Activated T-helper 9 cell treated with anti-CD3 and anti-CD28 coated beads, Interleukin-2, amount 50 U/mL, for 16 hours (primary cell): ENCODE measurements around the gene MED12.
A peak's percentile ranks its signal among the peaks of the same experiment; 100 is the strongest.

Experiments used
- DNase-seq: peaks from one replicate; pipeline ENCODE4 v3.0.0-alpha.2; 2020; ENCODE audit warnings: low read depth

The MED12 gene

DNA sequence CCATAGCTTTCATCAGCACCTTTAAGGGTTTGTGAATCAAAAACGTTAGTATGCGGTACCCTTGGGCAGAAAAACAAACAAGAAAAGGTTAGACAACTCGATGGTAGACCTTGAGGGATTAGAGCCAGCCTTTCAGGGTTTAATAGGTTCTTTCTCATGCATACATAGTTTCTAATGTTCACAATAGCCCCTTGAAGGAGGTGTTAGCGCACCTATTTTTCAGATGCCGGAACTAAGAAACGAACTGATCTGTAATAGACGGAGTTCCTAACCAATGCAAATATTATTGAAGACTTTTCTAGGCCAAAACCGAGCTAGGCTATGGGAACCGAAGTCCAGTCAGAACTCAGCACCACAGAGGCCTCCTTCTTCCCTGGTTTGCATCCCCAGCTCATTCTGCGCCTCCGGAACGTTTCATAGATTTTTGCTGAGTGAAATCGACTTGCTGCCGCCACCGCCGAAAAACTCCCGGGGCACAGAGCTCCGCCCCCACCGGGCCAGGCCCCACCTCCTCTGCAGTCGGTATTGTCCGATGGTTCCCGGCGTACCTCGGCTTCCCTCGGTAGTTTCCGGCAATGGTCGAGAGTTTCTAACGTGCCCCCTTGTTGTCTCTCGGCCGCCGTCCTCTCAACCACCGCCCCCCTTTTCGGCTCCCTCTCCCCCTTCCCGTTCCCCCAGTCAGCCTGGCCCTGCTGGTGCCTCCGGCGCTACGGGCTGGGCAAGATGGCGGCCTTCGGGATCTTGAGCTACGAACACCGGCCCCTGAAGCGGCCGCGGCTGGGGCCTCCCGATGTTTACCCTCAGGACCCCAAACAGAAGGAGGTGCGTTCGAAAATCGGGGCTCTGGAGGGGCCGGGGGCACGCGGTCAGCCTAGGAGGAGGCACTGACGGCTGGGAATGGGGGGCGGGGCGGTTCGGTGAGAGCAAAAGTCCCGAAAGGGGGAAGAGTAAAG lies at the start of gene MED12:
TSS of gene MED12 (plus strand) at position 565 of the 953 bp plus-strand sequence. CDS start at position 724, 159 bp downstream.
- DNase-seq: peak; percentile 65

DNA sequence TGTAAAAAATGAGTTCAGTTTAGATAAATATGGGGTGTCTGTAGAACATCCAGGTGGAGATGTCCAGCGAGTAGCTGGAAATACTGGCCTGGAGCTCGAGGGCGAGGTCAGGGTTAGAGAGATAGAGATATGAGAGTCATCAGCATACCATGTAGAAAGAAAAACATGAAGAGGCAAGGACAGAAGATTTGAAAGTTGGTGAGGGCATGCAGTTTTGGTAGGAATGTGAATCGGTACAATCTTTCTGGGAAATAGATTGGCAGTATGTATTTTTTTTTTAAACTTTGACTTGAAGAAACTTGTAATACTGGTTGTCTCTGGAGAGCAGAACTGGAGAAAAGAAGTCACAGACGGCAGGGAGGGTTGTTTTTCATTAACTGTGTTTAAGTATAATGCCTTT lies 47.9 kb upstream of the MED12 start:
- DNase-seq: no peak

DNA sequence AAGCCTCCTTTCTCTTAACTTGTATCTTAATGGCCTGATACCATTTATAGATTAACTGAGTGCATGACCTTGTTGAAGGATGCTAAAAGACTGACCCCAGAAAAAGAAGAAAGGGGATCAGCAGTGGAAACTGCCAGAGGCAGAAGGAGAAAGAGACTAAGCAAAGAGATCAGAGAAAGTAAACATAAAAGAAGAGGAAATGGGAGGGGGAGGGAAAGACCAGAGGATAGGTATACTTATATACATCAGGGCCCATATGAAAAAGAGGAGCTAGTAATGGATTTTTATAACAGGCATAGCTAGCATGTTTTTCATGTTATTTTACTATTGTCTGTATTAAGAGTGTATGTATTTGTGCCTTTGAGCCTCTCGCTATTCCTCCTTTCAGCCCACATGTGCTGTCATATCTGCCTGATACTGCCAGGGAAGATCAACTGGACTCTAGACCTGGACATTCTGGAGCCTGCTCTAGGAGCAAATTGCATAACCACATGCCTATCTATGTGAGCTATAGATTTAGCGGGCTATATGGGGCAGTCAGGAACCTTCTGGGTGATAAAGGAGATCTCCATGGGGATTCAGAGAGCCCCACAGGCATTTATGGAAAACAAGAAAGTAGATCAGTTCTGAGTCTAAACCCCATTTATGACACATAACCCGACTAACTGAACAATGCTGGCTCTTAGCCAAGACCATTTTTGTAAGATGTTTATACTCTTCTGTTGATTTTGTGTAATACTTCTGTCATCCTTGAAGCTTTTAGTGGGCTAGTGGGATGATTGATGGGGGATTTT lies 36.9 kb upstream of the MED12 start:
- DNase-seq: no peak

DNA sequence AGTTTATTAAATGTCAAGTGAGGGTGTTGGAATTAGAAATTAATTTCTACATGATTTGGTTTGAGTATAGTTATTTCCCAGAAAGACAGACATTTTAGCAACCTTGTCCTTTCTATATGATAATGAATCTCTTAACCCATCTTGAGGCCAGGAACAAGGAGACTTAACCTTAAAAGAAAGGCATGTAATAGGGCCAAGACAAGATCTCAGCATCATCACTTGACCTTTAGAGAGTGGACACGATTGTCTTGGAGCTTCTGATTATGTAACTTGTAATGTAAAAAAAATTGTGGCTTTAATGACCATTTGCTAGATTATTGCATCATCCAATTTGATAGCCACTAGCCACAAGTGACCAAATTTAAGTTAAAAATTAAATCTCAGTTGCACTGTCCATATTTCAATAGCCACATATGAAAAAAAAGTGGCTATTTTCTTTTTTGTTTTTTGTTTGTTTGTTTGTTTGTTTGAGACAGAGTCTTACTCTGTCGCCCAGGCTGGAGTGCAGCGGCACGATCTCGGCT lies 36.2 kb upstream of the MED12 start:
- DNase-seq: no peak

DNA sequence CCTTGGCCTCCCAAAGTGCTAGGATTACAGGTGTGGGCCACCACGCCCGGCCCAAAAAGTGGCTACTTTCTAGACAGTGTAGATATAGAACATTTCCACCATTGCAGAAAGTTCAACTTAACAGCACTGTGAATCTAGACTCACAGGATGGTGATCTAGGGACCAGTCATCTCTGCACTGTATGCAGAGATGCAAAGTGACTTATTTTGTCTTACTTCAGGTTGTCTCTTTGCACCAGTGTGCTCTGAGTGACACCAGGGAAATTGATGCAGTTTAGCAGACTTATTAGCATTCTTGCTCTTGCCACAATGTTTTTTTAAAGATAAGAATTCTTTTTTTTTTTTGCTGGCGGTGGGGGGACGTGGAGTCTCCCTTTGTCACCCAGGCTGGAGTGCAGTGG lies 35.6 kb upstream of the MED12 start:
- DNase-seq: no peak

DNA sequence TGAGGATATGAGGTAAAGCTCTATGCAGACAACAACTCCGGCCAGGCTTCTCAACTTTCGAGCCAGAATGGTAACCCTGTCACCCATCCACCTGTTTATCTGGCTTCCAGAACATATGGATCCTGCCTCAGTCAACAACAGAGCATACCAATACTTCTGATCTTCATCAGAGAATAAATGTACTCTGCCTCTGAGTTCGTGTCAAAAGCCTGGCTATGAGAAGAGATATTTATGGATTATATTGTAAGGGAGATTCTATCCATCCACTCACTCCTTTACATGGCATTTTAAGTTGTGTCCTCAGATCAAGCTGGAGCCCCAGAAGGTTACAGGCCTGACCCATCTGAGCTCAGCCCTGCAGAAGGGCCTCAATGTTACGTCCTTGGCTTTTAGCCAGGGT lies 32.5 kb upstream of the MED12 start:
- DNase-seq: no peak

DNA sequence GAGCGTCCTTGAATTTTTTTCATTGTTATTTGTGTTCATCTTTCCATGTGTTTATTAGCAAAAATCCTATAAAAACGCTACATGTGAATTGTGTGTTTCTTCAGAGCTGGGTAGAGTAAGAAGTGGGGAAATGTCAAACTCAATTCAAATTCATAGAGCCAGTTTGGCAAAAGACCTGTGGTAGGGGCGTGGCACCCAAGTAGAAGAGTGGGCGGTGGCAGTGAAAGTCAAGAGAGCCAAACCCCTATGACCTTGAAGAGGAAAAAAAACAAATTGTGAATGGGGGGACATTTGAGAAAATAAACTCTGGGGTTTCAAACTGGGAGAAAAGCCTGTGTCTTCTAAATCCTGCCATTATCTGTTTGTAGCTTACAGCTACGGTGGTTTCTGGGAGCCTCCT lies 27.1 kb upstream of the MED12 start:
- no peak for DNase-seq

DNA sequence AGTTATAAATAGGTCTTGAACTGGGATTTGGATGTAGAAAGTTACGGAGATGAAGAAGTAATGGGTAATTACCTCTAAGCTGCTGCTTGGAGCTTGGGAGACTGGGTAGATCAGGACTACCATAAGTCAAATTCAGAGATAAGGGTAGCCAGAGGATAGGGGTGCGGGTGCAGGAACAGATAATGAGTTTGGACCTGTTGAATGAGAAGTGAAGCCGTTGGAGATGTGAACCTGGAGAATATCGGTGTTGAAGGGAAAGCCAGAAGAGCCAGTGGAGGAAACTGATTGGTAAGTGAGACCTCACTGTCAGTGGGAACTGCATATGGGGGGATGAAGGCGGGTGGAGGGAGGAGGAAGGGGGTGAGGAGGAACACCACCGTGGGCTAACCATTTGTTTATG lies 23.4 kb upstream of the MED12 start:
- no peak for DNase-seq

DNA sequence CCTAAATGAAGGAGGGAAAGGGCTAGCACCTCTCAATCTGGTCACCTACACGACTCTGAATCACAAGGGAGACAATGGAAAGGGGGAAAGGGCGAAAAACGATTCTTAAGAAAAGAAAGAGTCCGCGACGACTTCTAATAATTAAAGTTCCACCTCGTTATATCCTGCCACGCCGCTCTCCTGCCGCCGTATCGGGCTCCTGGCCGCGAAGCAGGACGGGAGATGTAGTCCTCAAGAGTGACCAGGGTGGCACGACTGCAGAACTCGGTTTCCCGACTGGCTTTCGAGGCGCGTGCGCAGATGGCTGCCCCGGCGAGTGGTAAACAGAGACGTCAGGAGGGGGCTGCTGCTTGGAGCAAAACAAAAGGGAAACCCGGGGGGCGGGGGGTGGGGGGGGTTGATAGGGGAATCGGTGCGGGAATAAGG lies 22.8 kb upstream of the MED12 start, which contains the start of gene FOXO4:
TSS of gene FOXO4 (plus strand) at position 297 of the 426 bp plus-strand sequence. CDS start 678 bp downstream, outside the sequence.
- peak; percentile 82 for DNase-seq

DNA sequence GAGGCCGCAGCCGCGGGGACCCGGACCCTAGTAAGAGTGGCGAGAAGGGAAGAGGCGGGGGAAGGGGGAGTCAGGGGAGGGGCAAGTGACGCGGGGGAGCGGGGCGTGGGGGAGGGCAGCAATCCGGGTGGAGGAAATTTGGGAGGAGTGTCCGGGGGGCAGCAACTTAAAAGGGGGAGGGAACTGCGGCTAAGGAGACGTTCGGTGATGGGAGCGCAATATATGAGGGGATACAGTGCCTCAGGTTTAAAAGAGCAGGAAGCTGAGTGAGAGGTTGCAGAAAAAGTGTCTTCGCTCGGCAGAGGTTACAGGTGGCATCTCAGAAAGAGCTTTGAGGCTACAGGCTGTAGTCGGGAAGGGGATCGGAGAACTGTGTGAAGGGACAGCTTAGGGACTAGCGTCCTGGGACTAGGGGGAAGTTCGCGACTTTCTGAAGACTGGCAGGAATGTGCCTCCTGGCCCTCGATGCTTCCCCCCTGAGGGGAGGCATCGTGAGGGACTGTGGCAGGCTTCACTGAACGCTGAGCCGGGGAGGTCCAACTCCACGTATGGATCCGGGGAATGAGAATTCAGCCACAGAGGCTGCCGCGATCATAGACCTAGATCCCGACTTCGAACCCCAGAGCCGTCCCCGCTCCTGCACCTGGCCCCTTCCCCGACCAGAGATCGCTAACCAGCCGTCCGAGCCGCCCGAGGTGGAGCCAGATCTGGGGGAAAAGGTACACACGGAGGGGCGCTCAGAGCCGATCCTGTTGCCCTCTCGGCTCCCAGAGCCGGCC lies 22.2 kb upstream of the MED12 start:
- no peak for DNase-seq

DNA sequence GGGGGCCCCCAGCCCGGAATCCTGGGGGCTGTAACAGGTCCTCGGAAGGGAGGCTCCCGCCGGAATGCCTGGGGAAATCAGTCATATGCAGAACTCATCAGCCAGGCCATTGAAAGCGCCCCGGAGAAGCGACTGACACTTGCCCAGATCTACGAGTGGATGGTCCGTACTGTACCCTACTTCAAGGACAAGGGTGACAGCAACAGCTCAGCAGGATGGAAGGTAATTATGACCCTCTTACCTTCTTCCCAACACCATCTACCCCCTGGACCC lies 21.7 kb upstream of the MED12 start:
- DNase-seq: no peak

DNA sequence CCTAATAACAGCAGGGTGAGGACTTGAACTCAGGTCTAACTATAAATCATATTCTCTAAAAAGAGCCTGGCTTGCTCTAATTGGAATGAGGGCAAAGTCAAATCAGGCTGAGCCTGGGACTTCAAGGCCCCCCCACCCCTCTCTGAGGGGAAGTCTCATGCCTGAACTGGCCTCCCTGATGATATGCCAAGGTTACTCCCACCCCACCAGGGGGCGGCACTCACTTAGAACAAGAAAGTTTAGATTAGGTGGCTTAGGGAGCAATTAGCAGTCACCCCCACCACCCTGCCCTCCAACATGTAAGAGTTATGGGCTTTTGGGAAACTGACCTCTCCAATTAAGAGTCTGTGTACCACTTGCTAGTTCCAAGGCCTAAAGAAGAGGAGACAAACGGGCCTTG lies 20.1 kb upstream of the MED12 start:
- peak; percentile 75 for DNase-seq

DNA sequence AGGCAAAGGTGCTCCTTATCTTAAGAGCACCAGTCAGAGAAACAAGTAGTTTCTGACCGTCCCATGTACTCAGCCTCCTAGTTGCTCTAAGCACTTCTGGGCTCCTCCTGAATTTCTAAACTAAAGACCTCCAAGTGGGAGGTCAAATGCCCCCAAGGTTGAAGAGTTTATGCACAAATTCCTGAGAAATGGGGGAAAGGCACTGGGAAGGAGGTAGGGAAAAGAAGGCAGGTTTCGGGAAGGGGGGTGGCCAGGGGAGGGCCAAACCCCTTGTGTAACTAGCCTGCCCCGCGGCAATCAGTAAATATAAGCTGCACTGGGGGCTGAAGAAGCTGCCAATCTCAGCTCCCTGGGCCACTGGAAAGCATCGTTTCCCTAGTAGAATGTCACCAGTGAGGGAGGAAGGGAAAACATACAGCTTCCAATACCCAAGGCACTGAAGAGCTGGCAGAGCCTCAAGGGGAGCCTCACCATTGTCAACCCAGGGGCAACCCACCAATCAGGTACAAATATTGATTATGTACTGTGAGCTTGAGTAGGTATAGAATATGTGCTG lies 19.4 kb upstream of the MED12 start:
- no peak for DNase-seq

DNA sequence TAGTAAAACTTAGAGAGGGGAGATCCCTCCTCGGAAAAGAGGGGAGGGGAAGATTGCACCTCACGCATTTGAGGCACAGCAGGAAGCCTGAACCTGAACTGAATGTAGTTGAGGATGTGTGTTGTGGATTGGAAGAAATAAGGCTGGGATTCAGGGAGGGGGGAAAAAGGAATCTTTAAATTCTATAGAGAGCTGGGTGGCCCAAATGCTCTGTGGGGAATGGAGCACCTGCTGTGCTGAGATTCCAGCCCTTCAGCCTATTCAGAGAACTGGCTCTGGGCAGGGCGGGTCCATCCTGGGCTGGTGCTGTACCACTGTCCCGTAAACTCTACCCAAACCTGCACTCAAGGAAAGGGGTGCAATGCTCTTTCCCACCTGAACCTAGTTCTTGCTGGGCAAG lies 18.7 kb upstream of the MED12 start:
- no peak for DNase-seq

DNA sequence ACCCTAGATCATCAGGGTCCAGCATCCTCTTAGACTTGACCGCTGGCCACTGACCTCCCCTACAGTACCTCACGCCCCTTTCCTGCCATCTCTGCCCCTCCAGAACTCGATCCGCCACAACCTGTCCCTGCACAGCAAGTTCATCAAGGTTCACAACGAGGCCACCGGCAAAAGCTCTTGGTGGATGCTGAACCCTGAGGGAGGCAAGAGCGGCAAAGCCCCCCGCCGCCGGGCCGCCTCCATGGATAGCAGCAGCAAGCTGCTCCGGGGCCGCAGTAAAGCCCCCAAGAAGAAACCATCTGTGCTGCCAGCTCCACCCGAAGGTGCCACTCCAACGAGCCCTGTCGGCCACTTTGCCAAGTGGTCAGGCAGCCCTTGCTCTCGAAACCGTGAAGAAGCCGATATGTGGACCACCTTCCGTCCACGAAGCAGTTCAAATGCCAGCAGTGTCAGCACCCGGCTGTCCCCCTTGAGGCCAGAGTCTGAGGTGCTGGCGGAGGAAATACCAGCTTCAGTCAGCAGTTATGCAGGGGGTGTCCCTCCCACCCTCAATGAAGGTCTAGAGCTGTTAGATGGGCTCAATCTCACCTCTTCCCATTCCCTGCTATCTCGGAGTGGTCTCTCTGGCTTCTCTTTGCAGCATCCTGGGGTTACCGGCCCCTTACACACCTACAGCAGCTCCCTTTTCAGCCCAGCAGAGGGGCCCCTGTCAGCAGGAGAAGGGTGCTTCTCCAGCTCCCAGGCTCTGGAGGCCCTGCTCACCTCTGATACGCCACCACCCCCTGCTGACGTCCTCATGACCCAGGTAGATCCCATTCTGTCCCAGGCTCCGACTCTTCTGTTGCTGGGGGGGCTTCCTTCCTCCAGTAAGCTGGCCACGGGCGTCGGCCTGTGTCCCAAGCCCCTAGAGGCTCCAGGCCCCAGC lies 17.6 kb upstream of the MED12 start:
- no peak for DNase-seq

DNA sequence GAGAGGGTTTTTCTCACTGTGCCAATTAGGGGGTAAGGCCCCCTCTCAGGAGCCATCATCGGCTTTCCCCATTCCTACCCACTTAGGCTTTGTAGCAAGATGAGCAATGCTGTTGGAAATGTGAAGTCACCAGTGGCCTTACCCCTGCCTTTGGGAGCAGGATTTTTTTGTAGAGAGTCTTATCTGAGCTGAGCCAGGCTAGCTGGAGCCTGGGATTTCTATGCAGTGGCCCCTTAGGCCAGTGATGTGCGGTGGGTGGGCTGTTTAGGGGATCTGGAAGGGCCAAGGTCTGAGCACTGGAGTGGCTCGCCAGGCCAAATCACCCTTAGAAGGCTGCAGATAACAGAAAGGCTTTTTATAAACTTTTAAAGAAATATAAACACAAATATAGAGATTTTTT lies 16.1 kb upstream of the MED12 start:
- no peak for DNase-seq

DNA sequence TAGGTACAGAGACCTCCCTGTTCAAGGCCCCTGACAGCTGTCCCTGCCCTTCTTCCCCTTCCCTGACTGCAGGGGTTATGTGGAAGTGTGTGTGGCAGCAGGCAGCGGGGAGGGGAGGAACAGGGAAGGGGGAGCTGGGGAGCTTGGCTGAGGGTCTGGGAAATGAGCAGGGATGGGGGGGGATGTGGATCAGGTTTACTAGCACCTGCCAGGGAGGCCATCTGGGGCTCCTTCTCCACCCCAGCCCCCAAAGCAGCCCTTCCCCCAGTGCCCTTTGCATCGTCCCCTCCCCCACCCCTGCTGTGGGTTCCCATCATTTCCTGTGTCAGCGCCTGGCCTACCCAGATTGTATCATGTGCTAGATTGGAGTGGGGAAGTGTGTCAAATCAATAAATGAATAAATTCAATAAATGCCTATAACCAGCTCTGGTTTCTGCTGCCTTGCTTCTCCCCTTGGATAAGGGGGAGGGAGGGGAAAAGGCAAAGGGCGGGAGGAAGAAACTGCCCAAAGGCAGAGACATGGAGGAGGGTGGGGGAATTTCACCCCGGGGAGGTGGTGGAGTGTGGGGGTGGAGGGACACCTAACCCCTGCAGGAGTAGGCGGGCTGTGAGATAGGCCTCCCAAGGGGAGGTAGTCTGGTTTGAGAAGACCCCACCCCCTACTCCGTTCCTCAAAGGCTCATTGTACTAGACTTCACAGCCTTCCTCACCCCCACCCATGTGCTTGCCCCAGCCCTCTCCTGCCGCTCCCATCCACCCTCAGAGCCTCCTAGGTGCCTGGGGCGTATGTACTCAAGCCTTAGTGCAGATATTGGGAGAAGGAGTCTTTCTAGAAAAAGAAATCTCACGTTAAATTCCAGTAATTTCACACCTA lies 15.0 kb upstream of the MED12 start:
- peak; percentile 41 for DNase-seq

DNA sequence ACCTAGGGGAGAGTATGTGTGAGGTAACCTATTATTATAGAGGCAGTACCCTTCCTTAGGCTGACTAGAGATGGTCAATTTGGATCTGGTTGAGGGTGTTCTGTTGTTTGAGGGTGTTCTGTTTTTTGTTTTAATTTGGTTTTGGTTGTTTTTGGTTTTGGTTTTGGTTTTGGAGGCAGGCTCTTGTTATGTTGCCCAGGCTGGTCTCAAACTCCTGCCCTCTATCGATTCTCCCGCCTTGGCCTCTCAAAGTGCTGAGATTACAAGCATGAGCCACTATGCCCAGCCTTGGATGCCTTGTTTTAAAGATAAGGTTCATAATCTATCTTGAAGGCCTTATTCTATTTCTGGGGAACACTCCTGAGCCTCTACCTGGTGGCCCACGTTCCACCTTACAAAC lies 12.8 kb upstream of the MED12 start:
- no peak for DNase-seq

DNA sequence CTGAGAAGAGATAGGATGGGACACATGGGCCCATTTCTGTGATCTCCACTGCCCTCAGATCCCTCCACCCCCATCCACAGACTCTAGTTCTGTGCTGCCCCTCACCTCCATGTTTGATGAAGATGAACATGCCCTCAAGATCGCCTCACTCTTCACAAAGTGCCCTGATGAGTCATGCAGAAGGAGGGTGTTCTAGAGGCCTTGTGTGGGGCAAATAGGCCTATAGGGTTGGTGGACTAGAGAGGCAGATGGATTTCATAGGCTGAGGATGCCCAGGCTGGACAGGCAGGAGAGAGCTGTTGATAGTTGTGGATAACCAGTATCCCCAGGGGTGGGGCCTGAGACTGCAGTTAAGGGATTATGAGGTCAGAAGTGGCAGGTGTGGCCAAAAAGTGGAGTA lies 12.0 kb upstream of the MED12 start, which contains the start of gene CXorf65:
TSS of gene CXorf65 (minus strand) at position 314 of the 400 bp plus-strand sequence. CDS start at position 130, 184 bp downstream.
- no peak for DNase-seq

DNA sequence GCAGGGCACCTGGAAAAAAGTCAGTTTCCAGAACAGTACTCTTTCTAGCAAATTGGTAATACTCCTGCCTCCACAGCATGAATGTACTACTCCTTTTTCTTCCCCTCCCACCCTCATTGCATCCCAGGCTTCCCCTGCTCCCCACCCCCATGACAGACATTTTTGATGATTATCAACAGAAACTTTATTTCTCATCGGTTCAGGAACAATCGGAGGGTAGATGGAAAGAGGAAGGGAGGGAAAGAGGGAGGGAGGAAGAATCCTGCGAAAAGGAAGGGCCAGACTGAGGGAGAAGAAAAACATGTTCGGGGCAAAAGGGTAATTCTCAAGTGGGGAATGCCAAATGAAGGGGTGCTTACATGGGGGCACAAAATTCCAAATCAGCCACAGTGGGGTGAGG lies 11.2 kb upstream of the MED12 start:
- DNase-seq: no peak
